ENCODE results near the gene ATP6V1C2. TPM values are rescaled to one million over a fixed set of nuclear protein-coding genes. Genes with fewer than 3 reads are reported as not detected.

Gene ATP6V1C2
- total and polyA plus RNA-seq, 8 donors = 0.10 to 4.0 (median 2.6) TPM

GRCh38 chr2:10741139-10741538 lies 19.7 kb downstream of the ATP6V1C2 start:
- Histone ChIP-seq H3K4me3 (no peak overlapping the region), H3K36me3 (no peaks in the 10 kb centered on the region), H3K27me3 (no peaks in the 10 kb centered on the region), H3K9me3 (no peaks in the 10 kb centered on the region), H3K27ac (no peak overlapping the region), H3K4me1 (no peaks in the 10 kb centered on the region)
- ATAC-seq (no peak), DNase-seq (no peak)
- no peak for TF ChIP-seq CTCF (IDR thresholded peaks at IDR 0.05)
- intact Hi-C loops (cut with DNase I) = no loop called here

GRCh38 chr2:10742666-10743065 lies 21.2 kb downstream of the ATP6V1C2 start:
- no peak for ATAC-seq
- no peaks in the 10 kb centered on the region for H3K4me1 ChIP-seq
- no peaks in the 10 kb centered on the region for H3K9me3 ChIP-seq
- no peaks in the 10 kb centered on the region for H3K27me3 ChIP-seq
- H3K4me3 ChIP-seq = no peak overlapping the region
- DNase-seq = no peak
- no peak overlapping the region for H3K27ac ChIP-seq
- H3K36me3 ChIP-seq = no peaks in the 10 kb centered on the region
- no peak for TF ChIP-seq CTCF (IDR thresholded peaks at IDR 0.05)
- intact Hi-C loops (cut with DNase I) = no loop called here

- intact Hi-C loops (cut with DNase I) = no loop called here
- Histone ChIP-seq H3K4me3 (no peak overlapping the region), H3K36me3 (no peaks in the 10 kb centered on the region), H3K9me3 (no peaks in the 10 kb centered on the region), H3K4me1 (no peaks in the 10 kb centered on the region), H3K27ac (no peak overlapping the region), H3K27me3 (no peaks in the 10 kb centered on the region)
- ATAC-seq = no peak
- no peak for TF ChIP-seq CTCF (IDR thresholded peaks at IDR 0.05)
- no peak for DNase-seq
Observed at GRCh38 chr2:10750610-10751009, 29.2 kb downstream of the ATP6V1C2 start.

GRCh38 chr2:10752236-10752635 lies 30.8 kb downstream of the ATP6V1C2 start:
- Histone ChIP-seq H3K4me1 (no peaks in the 10 kb centered on the region), H3K4me3 (no peak overlapping the region), H3K27ac (no peak overlapping the region), H3K9me3 (no peaks in the 10 kb centered on the region), H3K27me3 (no peaks in the 10 kb centered on the region), H3K36me3 (no peaks in the 10 kb centered on the region)
- intact Hi-C loops (cut with DNase I) = no loop called here
- no peak for DNase-seq
- TF ChIP-seq CTCF (IDR thresholded peaks at IDR 0.05) = no peak
- ATAC-seq = no peak

- Histone ChIP-seq H3K4me3 (no peak overlapping the region), H3K36me3 (no peaks in the 10 kb centered on the region), H3K4me1 (no peaks in the 10 kb centered on the region), H3K27me3 (no peaks in the 10 kb centered on the region), H3K27ac (no peak overlapping the region), H3K9me3 (no peaks in the 10 kb centered on the region)
- intact Hi-C loops (cut with DNase I) = no loop called here
- no peak for TF ChIP-seq CTCF (IDR thresholded peaks at IDR 0.05)
- DNase-seq (no peak), ATAC-seq (no peak)
Observed at GRCh38 chr2:10753156-10753555, 31.7 kb downstream of the ATP6V1C2 start.
